ENCODE measurements around the gene CDYL2.

The CDYL2 gene

DNA sequence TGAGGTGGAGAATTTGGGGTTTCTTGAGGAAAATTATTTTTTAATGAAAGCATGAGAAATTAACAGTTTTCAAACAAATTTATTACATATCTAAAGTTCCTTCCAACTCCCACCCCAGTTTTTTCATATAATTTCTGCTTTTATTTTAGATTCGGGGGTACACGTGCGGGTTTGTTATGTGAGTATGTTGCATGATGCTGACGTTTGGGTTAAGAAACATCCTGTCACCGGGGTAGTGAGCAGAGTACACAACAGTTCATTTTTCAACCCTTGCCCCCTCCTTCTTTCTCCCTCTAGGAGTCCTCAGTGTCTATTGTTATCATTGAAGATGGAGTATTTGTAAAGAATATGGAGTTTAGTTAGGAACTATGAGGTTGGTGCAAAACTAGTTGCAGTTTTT, 31.8 kb upstream of the CDYL2 start:
- TF ChIP-seq, protein P1, sequence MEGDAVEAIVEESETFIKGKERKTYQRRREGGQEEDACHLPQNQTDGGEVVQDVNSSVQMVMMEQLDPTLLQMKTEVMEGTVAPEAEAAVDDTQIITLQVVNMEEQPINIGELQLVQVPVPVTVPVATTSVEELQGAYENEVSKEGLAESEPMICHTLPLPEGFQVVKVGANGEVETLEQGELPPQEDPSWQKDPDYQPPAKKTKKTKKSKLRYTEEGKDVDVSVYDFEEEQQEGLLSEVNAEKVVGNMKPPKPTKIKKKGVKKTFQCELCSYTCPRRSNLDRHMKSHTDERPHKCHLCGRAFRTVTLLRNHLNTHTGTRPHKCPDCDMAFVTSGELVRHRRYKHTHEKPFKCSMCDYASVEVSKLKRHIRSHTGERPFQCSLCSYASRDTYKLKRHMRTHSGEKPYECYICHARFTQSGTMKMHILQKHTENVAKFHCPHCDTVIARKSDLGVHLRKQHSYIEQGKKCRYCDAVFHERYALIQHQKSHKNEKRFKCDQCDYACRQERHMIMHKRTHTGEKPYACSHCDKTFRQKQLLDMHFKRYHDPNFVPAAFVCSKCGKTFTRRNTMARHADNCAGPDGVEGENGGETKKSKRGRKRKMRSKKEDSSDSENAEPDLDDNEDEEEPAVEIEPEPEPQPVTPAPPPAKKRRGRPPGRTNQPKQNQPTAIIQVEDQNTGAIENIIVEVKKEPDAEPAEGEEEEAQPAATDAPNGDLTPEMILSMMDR (IDR thresholded peaks at IDR 0.05; ENCODE audit: insufficient read depth, low read length, poor library complexity, severe bottlenecking), result no peak
- DNase-seq (ENCODE audit: extremely low read depth, insufficient read length), result no peak
- H3K4me3 ChIP-seq (replicated peaks; ENCODE audit: low read depth, low read length), result no peak overlapping the region
- no peaks in the 10 kb centered on the region for H3K36me3 ChIP-seq (ENCODE audit: control insufficient read depth, insufficient read depth, low read length)
- H3K27me3 ChIP-seq (replicated peaks; ENCODE audit: control insufficient read depth, insufficient read depth, low read length), result no peaks in the 10 kb centered on the region

DNA sequence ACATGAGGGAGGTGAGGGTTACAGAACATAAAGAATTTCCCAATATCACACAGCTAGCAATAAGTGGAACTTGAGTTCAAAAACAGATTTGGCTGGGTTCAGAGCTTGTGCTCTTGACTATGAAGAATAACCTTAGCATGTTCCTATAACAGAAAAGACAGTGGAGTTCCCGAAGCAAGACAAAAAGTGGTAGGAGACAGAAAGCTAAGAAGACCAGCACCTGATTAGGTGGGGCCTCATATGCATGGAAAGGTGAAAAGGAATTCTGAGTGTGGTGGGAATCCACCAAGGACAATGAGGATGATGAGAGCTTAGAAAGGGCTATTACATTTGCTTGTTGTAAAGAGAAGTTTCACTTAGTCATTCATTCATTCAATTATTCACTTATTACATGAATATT, 26.6 kb upstream of the CDYL2 start:
- Histone ChIP-seq H3K36me3 (ENCODE audit: control insufficient read depth, insufficient read depth, low read length) (no peaks in the 10 kb centered on the region), H3K4me3 (replicated peaks; ENCODE audit: low read depth, low read length) (no peak overlapping the region), H3K27me3 (replicated peaks; ENCODE audit: control insufficient read depth, insufficient read depth, low read length) (no peaks in the 10 kb centered on the region)
- no peak for DNase-seq (ENCODE audit: extremely low read depth, insufficient read length)
- TF ChIP-seq, protein P1 (IDR thresholded peaks at IDR 0.05; ENCODE audit: insufficient read depth, low read length, poor library complexity, severe bottlenecking), result no peak

DNA sequence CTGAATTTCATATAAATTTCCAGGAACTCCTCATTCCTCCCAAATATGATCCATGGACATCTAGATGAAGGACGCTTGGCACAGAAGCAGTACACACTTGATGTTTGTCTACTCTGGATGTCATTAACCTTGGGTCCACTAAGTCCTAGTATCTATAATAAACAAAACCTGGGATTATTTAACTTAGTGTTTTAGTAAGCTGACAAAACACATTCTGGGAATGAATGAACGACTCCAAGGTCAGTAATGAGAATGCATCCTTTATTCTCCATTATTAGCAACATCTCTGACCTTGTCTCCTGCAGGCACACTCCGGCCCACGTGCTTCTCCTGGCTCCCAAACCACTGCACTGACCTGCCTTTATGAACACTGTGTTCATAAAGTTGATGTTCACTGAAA, 24.1 kb upstream of the CDYL2 start:
- Histone ChIP-seq H3K27me3 (replicated peaks; ENCODE audit: control insufficient read depth, insufficient read depth, low read length) (no peaks in the 10 kb centered on the region), H3K36me3 (ENCODE audit: control insufficient read depth, insufficient read depth, low read length) (no peaks in the 10 kb centered on the region), H3K4me3 (replicated peaks; ENCODE audit: low read depth, low read length) (no peak overlapping the region)
- DNase-seq (ENCODE audit: extremely low read depth, insufficient read length), result no peak
- TF ChIP-seq, protein P1 (IDR thresholded peaks at IDR 0.05; ENCODE audit: insufficient read depth, low read length, poor library complexity, severe bottlenecking), result no peak

DNA sequence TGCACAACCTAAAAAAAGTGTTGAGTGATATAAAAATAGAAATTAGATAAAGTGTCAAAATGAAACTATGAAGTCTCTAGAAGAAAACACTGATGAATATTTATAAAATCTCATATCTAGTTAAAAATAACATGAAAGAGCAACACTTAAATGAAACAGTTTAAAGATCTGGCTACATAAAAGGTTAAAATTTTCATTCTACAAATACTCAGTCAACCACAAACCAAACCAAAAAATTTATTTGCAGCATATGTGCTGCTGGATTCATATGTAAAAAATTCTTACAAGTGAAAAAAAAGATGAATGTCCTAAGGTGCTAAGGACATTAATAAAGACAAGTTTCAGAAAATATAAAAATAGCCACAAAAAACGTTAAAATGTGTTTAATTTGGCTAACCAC, 22.6 kb upstream of the CDYL2 start:
- DNase-seq (ENCODE audit: extremely low read depth, insufficient read length), result no peak
- TF ChIP-seq, protein P1 (IDR thresholded peaks at IDR 0.05; ENCODE audit: insufficient read depth, low read length, poor library complexity, severe bottlenecking), result no peak
- Histone ChIP-seq H3K4me3 (replicated peaks; ENCODE audit: low read depth, low read length) (no peak overlapping the region), H3K27me3 (replicated peaks; ENCODE audit: control insufficient read depth, insufficient read depth, low read length) (no peaks in the 10 kb centered on the region), H3K36me3 (ENCODE audit: control insufficient read depth, insufficient read depth, low read length) (no peaks in the 10 kb centered on the region)

DNA sequence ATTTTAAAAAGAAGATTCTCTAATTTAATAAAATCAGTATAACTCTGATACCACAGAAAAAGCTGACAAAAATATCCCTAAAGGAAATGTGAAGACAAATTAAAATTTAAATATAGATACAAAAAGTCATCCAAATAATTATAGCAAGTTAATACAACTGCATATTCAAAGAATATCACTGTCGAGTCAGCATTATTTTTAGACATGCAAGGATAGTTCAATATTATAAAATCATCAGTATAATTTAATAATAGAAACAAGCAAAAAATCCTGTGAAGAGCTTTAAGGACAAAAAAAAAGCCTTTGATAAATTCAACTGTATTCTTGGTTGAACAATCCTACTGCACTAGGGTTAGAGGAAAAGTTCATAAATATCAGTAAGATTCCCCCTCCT, 21.0 kb upstream of the CDYL2 start:
- Histone ChIP-seq H3K27me3 (replicated peaks; ENCODE audit: control insufficient read depth, insufficient read depth, low read length) (no peaks in the 10 kb centered on the region), H3K4me3 (replicated peaks; ENCODE audit: low read depth, low read length) (no peak overlapping the region), H3K36me3 (ENCODE audit: control insufficient read depth, insufficient read depth, low read length) (no peaks in the 10 kb centered on the region)
- no peak for DNase-seq (ENCODE audit: extremely low read depth, insufficient read length)
- TF ChIP-seq, protein P1 (IDR thresholded peaks at IDR 0.05; ENCODE audit: insufficient read depth, low read length, poor library complexity, severe bottlenecking), result no peak

DNA sequence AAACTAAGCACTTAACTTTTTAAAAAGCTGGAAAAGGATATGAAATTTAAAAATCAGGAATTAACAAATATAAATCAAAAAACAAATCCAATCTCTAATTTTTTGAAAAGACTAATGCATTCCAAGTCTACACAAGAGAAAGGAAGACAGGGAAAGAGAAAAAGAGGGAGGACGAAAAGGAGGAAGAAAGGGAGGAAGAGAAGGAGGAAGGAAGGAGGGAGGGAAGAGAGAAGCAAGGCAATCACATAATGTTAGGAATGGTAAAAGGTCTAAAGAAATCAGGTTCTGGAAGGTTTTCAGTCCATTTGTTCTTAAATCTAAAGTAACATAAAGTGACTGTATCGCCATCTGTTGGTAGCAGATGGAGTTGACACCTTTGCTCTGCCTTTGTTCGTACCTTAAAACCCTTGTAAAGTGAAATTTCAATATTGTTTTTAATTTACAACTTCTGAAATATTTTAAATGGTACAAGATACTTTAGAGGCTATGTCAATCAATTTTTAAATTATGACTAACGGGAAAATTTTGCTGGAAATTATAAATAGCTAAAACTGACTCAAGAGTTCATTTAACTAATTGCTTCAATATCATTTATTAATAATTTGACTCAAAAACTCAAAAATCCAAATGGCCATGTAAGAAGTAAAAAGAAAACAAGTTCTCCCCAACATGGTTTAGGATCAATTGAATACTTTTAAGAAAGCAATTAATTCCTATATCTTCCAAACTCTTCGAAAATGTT, 20.4 kb upstream of the CDYL2 start:
- H3K4me3 ChIP-seq (replicated peaks; ENCODE audit: low read depth, low read length), result no peak overlapping the region
- H3K36me3 ChIP-seq (ENCODE audit: control insufficient read depth, insufficient read depth, low read length), result no peaks in the 10 kb centered on the region
- H3K27me3 ChIP-seq (replicated peaks; ENCODE audit: control insufficient read depth, insufficient read depth, low read length), result no peaks in the 10 kb centered on the region
- TF ChIP-seq, protein P1 (IDR thresholded peaks at IDR 0.05; ENCODE audit: insufficient read depth, low read length, poor library complexity, severe bottlenecking), result peak; percentile 73
- DNase-seq (ENCODE audit: extremely low read depth, insufficient read length), result no peak

All from GM06990 (cell line).